Activated CD8-positive, alpha-beta memory T cell treated with anti-CD3 and anti-CD28 coated beads, Interleukin-2, amount 50 U/mL, for 1 hour (primary cell): ENCODE data around the gene TP53TG5.

Source experiments
- DNase-seq: peaks from one replicate; pipeline ENCODE4 v3.0.0-alpha.2; 2020; ENCODE audit errors: extremely low read depth

TP53TG5 gene

GRCh38 chr20:45346291-45346718 lies 31.8 kb downstream of the TP53TG5 start:
- no peak for DNase-seq

DNA sequence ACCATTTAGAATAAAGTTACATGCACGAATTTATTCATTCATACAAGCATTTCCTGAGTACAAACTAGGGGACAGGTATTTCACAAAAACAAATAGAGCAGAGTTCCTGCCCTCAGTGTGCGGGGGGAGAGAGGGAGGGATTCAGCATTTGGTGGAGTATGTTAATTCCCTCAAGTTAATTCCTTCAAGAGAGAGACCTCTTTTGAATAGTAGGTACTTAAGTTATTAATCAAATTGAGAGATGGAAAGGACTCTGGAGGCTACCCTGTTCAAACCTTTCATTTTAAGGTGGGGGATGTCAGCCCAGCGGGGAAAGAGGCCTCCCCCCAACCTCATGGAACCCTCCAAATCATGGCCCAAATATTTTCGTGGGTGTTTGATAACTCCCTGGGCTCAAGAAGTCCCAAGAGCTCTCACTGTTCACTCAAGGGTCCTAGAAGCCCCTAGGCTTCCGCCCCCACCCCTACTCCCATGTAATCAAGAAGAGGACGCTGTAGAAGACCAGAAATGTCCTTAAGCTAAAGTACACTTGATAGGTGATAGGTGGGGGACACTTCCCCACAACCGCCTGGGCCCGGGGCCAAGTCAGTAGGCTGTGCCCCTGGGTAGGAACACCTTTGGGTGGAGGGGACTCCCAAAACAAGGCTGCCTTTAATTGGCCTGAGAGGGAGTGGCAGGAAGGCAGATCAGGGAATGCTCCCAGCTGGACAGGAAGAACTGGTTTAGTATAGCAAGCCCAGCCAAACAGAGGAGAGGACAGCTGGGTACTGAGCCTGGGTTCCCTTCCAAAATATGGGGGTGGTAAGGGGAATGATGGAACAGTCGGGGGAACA lies 32.8 kb downstream of the TP53TG5 start:
- no peak for DNase-seq

- no peak for DNase-seq
Observed at GRCh38 chr20:45344168-45344860, 33.8 kb downstream of the TP53TG5 start.

- no peak for DNase-seq
Observed at GRCh38 chr20:45343532-45344167, 34.5 kb downstream of the TP53TG5 start.

GRCh38 chr20:45342855-45343531 lies 35.1 kb downstream of the TP53TG5 start:
- no peak for DNase-seq

- DNase-seq, result no peak
Observed at GRCh38 chr20:45341939-45342854, 35.9 kb downstream of the TP53TG5 start.

- DNase-seq, result no peak
Observed at GRCh38 chr20:45341579-45341938, 36.6 kb downstream of the TP53TG5 start.

DNA sequence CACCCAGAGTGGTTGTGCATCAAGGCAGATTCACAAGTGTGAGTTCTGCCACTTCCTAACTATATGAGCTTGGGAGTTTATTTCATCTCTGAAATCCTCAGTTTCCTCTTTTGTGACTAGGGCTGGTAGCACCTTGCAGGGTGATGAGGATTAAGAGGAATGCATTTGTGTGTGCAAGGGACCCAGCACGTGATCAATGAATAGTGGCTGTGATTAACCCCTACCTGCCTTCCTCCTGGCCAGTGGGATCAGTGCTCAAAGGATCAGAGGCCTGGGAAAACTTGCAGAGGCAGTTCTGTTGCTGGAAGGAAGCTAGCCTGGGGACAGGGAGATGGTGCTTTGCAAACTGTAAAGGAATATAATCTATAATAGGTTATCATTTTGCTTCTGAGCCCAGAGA lies 37.2 kb downstream of the TP53TG5 start:
- DNase-seq, result no peak

DNA sequence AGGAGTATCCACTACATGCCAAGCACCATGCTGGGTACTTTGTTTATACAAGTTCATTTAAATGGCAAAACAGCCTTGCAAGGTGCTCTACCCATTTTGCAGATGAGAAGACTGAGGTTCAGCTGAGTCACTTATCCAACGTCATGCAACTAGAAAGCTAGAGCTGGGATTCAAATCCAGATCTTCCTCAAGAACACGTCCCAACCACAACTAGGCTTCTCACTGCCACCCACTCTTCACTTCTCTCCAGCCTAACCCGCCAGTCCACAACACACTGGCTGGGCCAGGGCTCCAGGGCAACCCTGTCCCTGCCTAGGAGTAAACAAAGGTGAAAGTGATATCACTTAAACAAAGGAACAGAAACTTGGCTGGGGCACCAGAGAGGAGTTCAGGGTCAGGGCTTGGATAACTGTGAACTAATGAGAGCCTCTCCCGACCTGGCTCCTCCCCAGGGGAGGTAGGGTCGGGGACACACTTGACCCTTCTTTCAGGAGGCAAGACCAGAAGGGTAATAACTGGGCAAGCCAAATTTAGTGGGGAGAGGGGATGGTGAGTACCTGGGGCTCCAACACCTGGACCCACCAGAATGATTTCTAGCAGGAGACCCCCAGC lies 37.8 kb downstream of the TP53TG5 start:
- no peak for DNase-seq

DNA sequence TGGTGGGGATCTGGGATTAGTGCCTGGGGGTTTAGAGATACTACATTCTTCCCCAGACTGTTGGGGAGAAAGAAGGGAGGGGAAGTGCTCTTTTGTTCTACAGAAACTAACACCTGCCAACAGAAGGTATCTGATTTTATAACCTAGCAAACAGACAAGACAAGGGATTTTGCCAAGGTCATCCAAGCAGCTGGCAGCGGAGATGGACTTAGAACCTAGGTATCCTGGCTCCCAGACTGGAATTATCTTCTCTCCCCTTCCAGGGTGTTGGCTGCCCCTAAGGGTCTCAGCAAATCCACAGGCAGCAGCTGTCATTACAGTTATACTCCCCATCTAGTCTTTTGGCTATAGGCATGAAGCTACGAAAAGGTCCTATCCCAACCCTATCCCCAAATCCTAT lies 38.3 kb downstream of the TP53TG5 start:
- DNase-seq, result no peak

DNA sequence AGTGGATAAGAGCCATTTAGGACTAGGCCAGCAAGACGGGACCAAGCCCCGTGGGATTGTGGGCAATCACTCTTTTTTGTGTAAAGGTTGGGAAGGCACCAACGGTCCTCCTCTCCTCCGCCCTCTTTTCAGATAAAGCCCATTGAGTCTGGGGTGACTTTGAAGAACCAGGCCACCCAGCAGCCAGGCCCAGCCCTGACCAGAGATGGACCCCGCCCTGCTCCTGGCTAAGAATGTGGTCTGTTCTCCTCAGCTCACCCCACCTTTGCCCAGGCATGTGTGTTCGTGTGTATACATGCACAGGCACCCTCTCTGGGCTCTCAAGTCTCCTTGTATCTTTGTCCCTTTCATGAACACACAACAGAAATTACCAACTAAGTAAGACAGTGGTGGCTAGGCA lies 39.0 kb downstream of the TP53TG5 start:
- DNase-seq, result no peak

GRCh38 chr20:45338121-45339030 lies 39.7 kb downstream of the TP53TG5 start:
- DNase-seq, result no peak

GRCh38 chr20:45337367-45338120 lies 40.6 kb downstream of the TP53TG5 start:
- DNase-seq, result no peak

- no peak for DNase-seq
Observed at GRCh38 chr20:45336530-45337366, 41.4 kb downstream of the TP53TG5 start.

DNA sequence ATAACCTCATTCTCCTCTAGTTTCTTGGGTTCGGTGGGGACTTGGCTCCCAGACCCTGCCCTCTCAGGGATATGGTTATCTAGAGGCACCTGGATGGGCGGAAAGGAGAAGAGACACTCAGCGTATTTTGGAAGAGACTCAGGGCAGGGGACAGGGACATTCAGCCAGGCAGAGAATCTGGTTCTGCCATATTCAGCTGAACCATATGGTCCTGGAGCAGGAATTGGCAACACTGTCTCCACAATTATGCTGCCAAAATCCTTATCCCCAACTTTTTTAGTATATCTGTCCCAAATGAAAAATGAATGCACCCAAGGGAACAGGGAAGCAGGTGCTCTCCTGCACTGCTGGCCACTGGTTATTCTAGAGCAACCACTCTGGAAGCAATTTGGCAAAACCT lies 47.6 kb downstream of the TP53TG5 start:
- DNase-seq, result no peak

DNA sequence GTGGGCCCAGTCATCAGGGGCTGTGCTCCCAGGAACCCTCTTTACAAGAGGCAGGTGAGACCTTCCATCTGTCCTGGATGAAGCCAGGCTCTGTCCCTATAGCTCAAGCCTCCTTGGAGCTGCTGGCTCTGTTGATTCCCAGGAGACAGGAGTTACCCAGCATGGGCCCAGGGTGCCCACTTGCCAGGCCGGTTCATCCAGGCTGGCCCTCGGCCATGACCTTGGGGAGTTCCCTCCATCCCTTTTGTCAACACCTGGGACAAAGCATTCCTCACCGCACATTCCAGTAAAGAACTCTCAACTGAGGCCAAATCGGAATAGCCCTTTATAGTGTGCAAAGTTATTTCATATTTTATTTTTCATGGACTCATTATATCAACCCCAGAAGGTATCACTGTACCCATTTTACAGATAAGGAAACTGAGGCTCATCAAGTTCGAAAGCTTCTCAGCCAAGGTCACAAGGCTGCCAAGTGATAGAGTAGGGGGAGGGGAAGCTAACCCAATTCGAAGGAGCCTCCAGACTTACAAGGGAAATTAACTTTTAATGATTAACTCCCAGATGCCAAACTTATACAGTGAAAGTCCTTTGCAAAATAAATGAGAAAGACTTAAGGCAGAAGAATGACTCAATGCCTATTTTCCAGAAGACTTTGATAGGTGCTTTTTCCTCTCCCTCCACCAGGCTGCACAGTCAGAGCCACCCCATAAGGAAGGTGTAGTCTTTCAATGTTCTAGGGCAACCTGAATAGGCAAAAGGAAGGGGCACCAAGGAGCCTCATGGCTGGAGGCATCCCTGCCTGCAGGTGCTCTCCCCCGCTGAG lies 48.4 kb downstream of the TP53TG5 start:
- no peak for DNase-seq

GRCh38 chr20:45328451-45328850 lies 49.7 kb downstream of the TP53TG5 start:
- DNase-seq, result no peak
